GM19468 (cell line): Measurements from ENCODE around the gene KIAA1191.
"Not testable (repeated sequence)": the region's sequence is repeated elsewhere in the genome, so short reads cannot be mapped to it uniquely, and the experiment has no call there.

Experiments
- ATAC-seq: cut with Tn5 transposase; IDR thresholded peaks from one replicate; pipeline ENCODE4 v1.9.1; 2021; ENCODE audit warnings: mild to moderate bottlenecking, moderate library complexity, moderate number of reproducible peaks; ENCODE audit not compliant: unreplicated experiment; ENCODE audit errors: extremely low read depth

The KIAA1191 gene

DNA sequence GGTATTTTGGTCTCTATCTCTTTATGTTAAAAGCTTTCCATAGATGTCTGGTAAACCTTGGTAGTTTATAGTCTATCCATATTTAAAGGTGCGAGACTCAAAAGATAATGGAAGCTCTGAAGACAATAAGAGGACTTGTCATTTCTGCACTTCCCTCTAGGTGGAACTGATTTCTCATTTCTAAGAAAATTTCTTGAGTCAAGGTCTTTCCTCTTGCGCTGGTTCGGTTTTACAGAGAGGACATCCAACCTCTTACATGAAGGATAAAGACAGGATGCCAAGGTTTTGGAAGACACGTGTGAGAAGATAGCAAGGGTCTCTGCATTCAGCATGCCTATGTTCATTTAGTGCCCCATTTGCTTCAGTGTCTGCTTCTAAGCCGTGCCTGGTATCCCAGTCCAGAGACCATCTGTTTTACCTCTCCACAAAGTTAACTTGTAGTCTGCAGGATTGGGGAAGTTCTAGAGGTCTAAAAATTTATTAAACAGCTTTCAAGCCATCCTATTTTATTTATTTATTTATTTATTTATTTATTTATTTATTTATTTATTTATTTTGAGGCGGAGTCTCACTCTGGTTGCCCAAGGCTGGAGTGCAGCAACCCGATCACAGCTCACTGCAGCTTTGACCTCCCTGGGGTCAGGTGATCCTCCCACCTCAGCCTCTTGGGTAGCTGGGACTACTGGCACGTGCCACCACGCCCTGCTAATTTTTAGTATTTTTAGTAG lies 41.6 kb downstream of the KIAA1191 start:
- no peak for ATAC-seq

DNA sequence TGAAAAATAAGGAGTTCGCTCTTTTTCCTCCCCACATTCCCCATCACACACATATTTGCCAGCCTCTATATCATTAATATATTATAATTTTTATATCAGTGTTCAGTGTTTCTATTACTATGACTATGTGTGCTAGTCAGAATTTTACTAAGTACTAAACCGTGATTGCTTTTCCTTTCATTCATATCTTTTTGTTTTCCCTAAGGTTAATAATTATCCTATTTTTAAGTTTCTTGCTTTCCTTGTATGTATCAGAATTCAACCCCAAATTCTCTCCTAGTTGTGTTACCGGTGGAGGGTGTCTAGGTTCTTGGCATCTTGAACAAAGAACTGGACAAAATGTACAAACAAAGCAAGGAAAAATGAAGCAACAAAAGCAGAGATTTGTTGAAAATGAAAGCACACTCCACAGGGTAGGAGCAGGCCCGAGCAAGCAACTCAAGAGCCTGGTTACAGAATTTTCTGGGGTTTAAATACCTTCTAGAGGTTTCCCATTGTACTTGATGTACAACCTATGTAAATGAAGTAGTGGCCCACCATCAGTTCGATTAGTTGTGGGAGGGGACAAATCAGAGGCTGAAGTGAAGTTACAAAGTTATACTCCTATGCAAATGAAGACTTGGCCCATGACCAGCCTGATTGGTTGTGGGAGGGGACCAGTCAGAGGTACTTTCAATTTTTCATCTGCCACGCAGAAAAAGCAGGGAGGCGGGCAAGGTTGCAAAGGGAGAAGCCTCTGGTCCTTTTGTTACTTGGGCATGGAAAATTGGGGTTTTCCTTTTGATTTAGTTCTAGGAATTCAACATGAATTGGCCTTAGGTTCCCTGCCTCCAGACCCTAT lies 43.8 kb downstream of the KIAA1191 start:
- ATAC-seq, result no peak

DNA sequence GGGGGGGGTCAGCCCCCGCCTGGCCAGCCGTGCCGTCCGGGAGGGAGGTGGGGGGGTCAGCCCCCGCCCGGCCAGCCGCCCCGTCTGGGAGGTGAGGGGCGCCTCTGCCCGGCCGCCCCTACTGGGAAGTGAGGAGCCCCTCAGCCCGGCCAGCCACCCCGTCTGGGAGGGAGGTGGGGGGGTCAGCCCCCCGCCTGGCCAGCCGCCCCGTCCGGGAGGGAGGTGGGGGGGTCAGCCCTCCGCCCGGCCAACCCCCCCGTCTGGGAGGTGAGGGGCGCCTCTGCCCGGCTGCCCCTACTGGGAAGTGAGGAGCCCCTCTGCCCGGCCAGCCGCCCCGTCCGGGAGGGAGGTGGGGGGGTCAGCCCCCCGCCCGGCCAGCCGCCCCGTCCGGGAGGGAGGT lies 56.2 kb downstream of the KIAA1191 start:
- not testable (repeated sequence) for ATAC-seq
